ENCODE measurements around the gene PROX1. TPM values are rescaled to one million over a fixed set of nuclear protein-coding genes. Genes with fewer than 3 reads are reported as not detected.

Gene PROX1
- total RNA-seq, 4 donors from 2014 or later = 34.6 to 51.3 (median 38.4) TPM

DNA sequence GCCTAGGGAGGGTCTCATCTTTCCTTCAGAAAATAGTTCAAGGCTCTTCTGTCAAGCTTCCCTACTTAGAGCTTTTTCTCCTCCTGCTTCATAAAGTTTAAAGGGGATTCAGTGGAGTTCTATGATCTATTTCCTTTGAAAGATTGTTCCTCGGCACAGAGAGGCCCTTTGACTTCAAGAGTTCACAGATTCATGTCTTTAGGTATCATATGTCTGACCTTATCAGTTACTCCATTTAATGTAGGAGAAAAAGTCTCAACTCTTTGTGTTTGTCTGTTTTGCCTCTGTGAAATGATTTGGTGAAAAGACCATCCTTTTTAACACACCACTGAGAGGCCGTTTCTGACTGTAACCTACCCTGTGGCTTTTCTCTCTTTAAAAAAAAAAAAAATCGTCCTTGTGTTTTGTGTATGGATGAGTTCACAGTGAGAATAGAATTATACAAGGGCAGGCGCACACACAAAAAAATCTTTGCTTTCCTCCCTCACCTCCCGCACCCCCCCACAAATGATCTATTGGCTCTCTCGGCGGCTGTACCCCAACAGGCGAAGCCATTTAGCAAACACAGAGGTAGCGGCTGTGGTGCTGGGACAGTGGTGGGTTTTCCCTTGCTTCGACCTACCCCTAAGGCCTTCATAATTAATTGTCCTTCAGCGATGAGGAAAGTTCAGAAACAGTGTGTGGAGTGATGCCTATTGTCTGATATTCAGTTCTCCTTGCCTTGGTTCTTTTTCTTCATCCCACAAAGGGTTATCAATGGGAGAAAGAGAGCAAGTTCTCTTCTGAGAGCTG, 29.6 kb downstream of the PROX1 start:
- no peaks in the 10 kb centered on the region for H3K9me3 ChIP-seq
- DNase-seq = no peak
- H3K36me3 ChIP-seq = peaks cover 0 to 7% of the 10 kb centered on the region in 2 donors
- no peaks in the 10 kb centered on the region for H3K27me3 ChIP-seq
- no peak overlapping the region for H3K4me3 ChIP-seq (replicated peaks in 1 of 3)
- no peak overlapping the region for H3K27ac ChIP-seq
- TF ChIP-seq POLR2A (IDR thresholded peaks at IDR 0.05) = no peak
- TF ChIP-seq, protein P1, sequence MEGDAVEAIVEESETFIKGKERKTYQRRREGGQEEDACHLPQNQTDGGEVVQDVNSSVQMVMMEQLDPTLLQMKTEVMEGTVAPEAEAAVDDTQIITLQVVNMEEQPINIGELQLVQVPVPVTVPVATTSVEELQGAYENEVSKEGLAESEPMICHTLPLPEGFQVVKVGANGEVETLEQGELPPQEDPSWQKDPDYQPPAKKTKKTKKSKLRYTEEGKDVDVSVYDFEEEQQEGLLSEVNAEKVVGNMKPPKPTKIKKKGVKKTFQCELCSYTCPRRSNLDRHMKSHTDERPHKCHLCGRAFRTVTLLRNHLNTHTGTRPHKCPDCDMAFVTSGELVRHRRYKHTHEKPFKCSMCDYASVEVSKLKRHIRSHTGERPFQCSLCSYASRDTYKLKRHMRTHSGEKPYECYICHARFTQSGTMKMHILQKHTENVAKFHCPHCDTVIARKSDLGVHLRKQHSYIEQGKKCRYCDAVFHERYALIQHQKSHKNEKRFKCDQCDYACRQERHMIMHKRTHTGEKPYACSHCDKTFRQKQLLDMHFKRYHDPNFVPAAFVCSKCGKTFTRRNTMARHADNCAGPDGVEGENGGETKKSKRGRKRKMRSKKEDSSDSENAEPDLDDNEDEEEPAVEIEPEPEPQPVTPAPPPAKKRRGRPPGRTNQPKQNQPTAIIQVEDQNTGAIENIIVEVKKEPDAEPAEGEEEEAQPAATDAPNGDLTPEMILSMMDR (IDR thresholded peaks at IDR 0.05) = no peak
- peaks cover 6 to 11% of the 10 kb centered on the region in 2 donors for H3K4me1 ChIP-seq
- intact Hi-C loops (cut with DNase I) = no loop called here
- 89% methylated on average over 11 of the region's 11 CpGs for WGBS, 2 donors

DNA sequence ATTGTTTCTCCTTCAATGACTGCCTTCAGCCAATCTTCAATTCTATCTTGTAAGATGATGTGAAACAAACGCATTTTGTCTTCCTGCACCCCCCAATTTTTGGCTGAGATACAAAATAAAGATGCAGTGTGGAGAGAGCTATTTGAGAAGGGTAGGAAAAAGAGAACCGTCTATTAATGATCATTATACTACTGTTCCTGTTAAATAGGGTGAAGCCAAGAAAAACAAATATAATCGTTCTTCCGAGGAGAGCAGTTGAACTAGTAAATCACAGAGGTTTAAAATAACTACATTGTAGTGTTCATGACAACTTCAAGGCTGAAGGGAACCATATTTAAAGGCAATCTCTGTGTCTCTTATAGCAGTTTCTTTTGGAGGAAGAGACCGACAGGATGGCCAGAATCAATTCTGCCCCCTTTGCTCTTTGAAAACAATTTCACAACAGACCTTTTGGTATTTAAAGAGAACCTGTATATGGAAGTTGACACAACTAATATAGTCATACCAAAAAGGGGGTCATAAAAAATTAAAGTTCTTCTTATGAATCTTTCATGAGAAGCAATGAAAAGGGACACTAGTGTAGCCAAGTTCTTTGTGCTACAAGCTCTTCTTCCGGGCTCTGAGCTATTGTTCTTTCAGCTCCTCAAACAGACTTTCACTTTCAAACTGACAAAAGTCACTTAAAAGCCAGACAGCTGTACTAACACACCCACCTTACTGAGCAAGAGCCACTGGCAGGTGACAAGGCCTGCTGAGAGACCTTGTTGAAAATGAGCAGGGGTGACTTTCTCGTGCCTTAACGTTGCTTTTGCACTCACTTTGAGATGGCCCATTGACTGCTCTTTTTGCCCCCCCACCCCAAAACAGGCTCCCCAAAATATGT, 30.9 kb downstream of the PROX1 start:
- WGBS, 2 donors = 43 to 53% methylated on average over 8 of the region's 8 CpGs
- Histone ChIP-seq H3K27me3 (no peaks in the 10 kb centered on the region), H3K27ac (peak overlapping the region; percentile 1 to 54 (median 18)), H3K4me1 (peaks cover 6 to 11% of the 10 kb centered on the region in 2 donors), H3K36me3 (peaks cover 0 to 4% of the 10 kb centered on the region in 2 donors), H3K9me3 (no peaks in the 10 kb centered on the region), H3K4me3 (replicated peaks in 1 of 3) (no peak overlapping the region)
- DNase-seq = no peak
- TF ChIP-seq, protein P1 (IDR thresholded peaks at IDR 0.05) = no peak
- intact Hi-C loops (cut with DNase I) = no loop called here

- Histone ChIP-seq H3K36me3 (no peaks in the 10 kb centered on the region), H3K9me3 (no peaks in the 10 kb centered on the region), H3K27me3 (no peaks in the 10 kb centered on the region), H3K4me3 (replicated peaks in 1 of 3) (no peak overlapping the region), H3K4me1 (peaks cover 6 to 11% of the 10 kb centered on the region in 2 donors), H3K27ac (no peak overlapping the region)
- TF ChIP-seq, protein P1 (IDR thresholded peaks at IDR 0.05) = no peak
- no peak for TF ChIP-seq POLR2A (IDR thresholded peaks at IDR 0.05)
- DNase-seq = no peak
- 93% methylated on average over 13 of the region's 13 CpGs for whole genome bisulfite sequencing, 2 donors
- intact Hi-C loops (cut with DNase I) = no loop called here
Observed at GRCh38 chr1:214019499-214019898, 31.7 kb downstream of the PROX1 start.

GRCh38 chr1:214021321-214021720, 33.5 kb downstream of the PROX1 start:
- Histone ChIP-seq H3K27ac (no peak overlapping the region), H3K27me3 (no peaks in the 10 kb centered on the region), H3K36me3 (no peaks in the 10 kb centered on the region), H3K9me3 (no peaks in the 10 kb centered on the region), H3K4me3 (replicated peaks in 1 of 3) (no peak overlapping the region), H3K4me1 (peaks cover 6 to 11% of the 10 kb centered on the region in 2 donors)
- WGBS, 2 donors = 78 to 90% methylated on average over 3 of the region's 3 CpGs
- intact Hi-C loops (cut with DNase I) = no loop called here
- no peak for DNase-seq
- TF ChIP-seq POLR2A (IDR thresholded peaks at IDR 0.05) = no peak
- TF ChIP-seq, protein P1 (IDR thresholded peaks at IDR 0.05) = no peak
